Common myeloid progenitor, CD34-positive (primary cell): ENCODE measurements around the gene MTNR1B.

Experiments used
- CTCF ChIA-PET: fragments of 350-600 bp; sonication (Branson Sonifier 250); formaldehyde crosslinking; loops from one replicate; lab custom pipeline; 2021; ENCODE audit warnings: antibody characterized with exemption; lab: Charles Lee
- POLR2A ChIA-PET: fragments of 350-600 bp; sonication (Branson Sonifier 250); formaldehyde crosslinking; loops from one replicate; lab custom pipeline; 2021; ENCODE audit warnings: antibody characterized with exemption; lab: Charles Lee
- DNase-seq, 3 donors: peaks; one replicate each; pipeline versions ENCODE4 v3.0.0 to v3.0.0-alpha.2; 2013
- H3K27ac ChIP-seq, 2 experiments: 1 replicate in 1 of 2; 2 replicates in 1 of 2; pipeline ENCODE4 v1.7.0; 2013; ENCODE audit warnings: inconsistent platforms in 2 of 2, low read length in 2 of 2, mild to moderate bottlenecking in 2 of 2, low read depth in 1 of 2, moderate library complexity in 1 of 2; ENCODE audit not compliant: severe bottlenecking in 2 of 2, insufficient read depth in 1 of 2, poor library complexity in 1 of 2
- H3K27me3 ChIP-seq, 5 experiments: replicated peaks in 2 of 5; 1 replicate in 3 of 5; 2 replicates in 2 of 5; pipeline versions ENCODE4 v1.6.1 to v1.7.0; 2013; ENCODE audit warnings: low read length in 4 of 5, mild to moderate bottlenecking in 2 of 5, moderate library complexity in 2 of 5, inconsistent platforms in 1 of 5; ENCODE audit not compliant: insufficient read depth in 5 of 5, control insufficient read depth in 4 of 5
- H3K36me3 ChIP-seq, 4 experiments: 1 replicate in 2 of 4; 2 replicates in 2 of 4; pipeline versions ENCODE4 v1.6.1 to v1.7.0; 2013; ENCODE audit warnings: low read length in 3 of 4, control low read depth in 1 of 4, mild to moderate bottlenecking in 1 of 4; ENCODE audit not compliant: control insufficient read depth in 4 of 4, insufficient read depth in 4 of 4
- H3K4me1 ChIP-seq, 4 experiments: 1 replicate in 3 of 4; 2 replicates in 1 of 4; pipeline versions ENCODE4 v1.6.1 to v1.7.1; 2013; ENCODE audit warnings: low read length in 3 of 4, mild to moderate bottlenecking in 3 of 4, control low read depth in 1 of 4, inconsistent platforms in 1 of 4, moderate library complexity in 1 of 4; ENCODE audit not compliant: control insufficient read depth in 4 of 4, insufficient read depth in 4 of 4; ENCODE audit errors: control extremely low read depth in 1 of 4
- H3K4me3 ChIP-seq, 7 experiments: 1 replicate in 4 of 7; 2 replicates in 3 of 7; pipeline versions ENCODE4 v1.5.1 to v1.7.0; 2013; ENCODE audit warnings: mild to moderate bottlenecking in 7 of 7, low read length in 6 of 7, moderate library complexity in 6 of 7, inconsistent platforms in 2 of 7, low read depth in 2 of 7, control low read depth in 1 of 7; ENCODE audit not compliant: insufficient read depth in 4 of 7, control insufficient read depth in 1 of 7; ENCODE audit errors: extremely low read depth in 1 of 7
- H3K9me3 ChIP-seq, 5 experiments: 1 replicate in 4 of 5; 2 replicates in 1 of 5; pipeline versions ENCODE4 v1.6.1 to v1.7.1; 2013; ENCODE audit warnings: low read length in 4 of 5, mild to moderate bottlenecking in 2 of 5, inconsistent platforms in 1 of 5, low read depth in 1 of 5, moderate library complexity in 1 of 5; ENCODE audit not compliant: control insufficient read depth in 4 of 5, insufficient read depth in 2 of 5; ENCODE audit errors: control extremely low read depth in 1 of 5
- WGBS: methylation state at CpG from one replicate; pipeline ENCODE4 v1.1.5; 2013; ENCODE audit not compliant: insufficient coverage; 5-methylcytosine and 5-hydroxymethylcytosine counted together

Gene MTNR1B

DNA sequence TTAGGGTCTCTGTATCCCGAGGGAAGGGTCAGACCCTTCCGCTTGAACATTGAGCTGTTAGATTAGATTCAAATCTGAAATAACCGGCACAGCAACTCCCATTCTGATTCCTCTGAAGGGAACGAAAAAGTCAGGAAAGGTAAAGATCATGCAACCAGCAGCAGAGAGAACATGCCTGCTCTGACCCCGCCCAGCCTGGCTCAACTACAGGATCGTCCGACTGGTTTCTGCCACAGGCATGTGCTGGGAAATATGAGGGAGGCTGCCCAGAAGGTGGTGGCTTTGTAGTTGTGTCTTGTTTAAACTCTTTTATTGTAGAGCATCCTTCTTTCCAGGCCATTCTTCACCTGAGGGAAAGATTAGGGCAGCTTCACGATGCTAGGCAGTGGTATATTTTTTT lies 5.0 kb upstream of the MTNR1B start:
- POLR2A ChIA-PET = no interaction called here
- 98% methylated on average over 7 of the region's 8 CpGs for WGBS
- H3K9me3 ChIP-seq = peaks cover 0 to 3% (median 0%) of the 10 kb centered on the region in 5 experiments

DNA sequence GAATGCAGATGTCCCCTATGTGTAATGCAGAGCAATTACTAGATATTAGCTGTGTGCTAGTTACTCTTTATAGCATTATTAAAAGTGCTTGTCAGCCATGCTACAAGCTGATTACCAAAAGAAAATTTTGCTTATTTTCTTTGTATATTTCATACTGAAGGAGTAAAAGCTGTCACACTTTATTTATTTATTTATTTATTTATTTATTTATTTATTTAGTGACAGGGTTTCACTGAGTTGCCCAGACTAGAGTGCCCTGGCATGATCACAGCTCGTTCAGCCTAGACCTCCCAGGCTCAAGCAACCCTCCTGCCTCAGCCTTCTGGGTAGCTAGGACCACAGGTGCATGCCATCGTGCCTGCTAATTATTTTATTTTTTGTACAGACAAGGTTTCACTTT lies 4.3 kb upstream of the MTNR1B start:
- CTCF ChIA-PET = interaction anchor here (0.6 kb wide), 1 partner anchor 514 kb away, joined by 3 read pairs; no protein-coding TSS in a partner anchor
- WGBS = 60% methylated on average over 1 of the region's 2 CpGs
- no peak for DNase-seq

More for the DNA sequence above, 5.0 kb upstream of the MTNR1B start:
- Histone ChIP-seq H3K27ac (no peak overlapping the region), H3K27me3 (peaks cover 2 to 33% (median 14%) of the 10 kb centered on the region in 5 experiments), H3K36me3 (no peaks in the 10 kb centered on the region), H3K4me3 (no peak overlapping the region), H3K4me1 (peaks cover 0 to 2% (median 0%) of the 10 kb centered on the region in 4 experiments)
- CTCF ChIA-PET = interaction anchor here (0.6 kb wide), 1 partner anchor 514 kb away, joined by 3 read pairs; no protein-coding TSS in a partner anchor
- no peak for DNase-seq

DNA sequence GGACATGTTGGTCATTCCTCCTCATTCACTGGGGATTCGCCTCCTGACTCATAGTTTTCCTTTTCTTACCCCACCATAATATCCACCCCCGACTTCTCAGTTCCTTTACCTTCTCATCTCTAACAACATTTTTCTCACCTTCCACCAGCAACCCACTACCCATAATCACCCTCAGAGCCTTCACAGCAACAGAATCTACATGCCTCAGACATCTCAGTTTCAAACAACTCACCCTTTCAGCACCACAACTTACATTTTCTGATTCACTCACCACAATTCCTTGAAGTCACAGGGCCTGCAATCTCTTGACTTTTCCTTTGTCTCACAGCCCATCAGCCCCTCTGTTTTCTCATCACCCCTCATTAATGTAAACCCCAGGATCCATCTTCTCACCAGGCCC lies 2.3 kb upstream of the MTNR1B start:
- POLR2A ChIA-PET = no interaction called here
- CTCF ChIA-PET = no interaction called here
- Histone ChIP-seq H3K27me3 (peaks cover 2 to 57% (median 16%) of the 10 kb centered on the region in 5 experiments), H3K27ac (no peak overlapping the region), H3K9me3 (peaks cover 0 to 5% (median 2%) of the 10 kb centered on the region in 5 experiments), H3K4me3 (no peak overlapping the region), H3K4me1 (peaks cover 0 to 3% (median 0%) of the 10 kb centered on the region in 4 experiments), H3K36me3 (no peaks in the 10 kb centered on the region)
- 100% methylated on average over 2 of the region's 2 CpGs for WGBS
- no peak for DNase-seq

More for the DNA sequence above, 4.3 kb upstream of the MTNR1B start:
- Histone ChIP-seq H3K36me3 (no peaks in the 10 kb centered on the region), H3K27ac (no peak overlapping the region), H3K9me3 (peaks cover 0 to 5% (median 2%) of the 10 kb centered on the region in 5 experiments), H3K4me1 (peaks cover 0 to 3% (median 0%) of the 10 kb centered on the region in 4 experiments), H3K4me3 (no peak overlapping the region), H3K27me3 (peaks cover 2 to 41% (median 18%) of the 10 kb centered on the region in 5 experiments)
- POLR2A ChIA-PET = no interaction called here

DNA sequence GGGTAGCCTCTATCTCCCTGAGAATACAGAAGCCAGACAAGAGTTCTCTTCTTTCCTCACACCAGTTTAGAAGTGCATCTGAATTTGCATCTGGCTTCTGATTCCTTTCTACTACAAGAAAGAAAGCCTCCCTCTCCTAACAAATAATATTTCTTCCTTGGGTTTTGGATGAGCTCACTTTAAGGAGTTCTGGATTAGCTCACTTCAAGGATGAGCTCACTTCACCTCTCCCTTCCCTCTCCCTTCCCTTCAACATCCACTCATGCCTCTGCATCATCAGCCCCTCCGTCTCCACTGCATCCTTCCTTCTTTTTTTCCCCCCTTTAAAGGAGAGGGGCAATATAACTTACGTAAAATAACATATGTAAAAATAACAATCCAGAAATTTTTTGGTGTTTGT lies 1.6 kb upstream of the MTNR1B start:
- DNase-seq = no peak
- Histone ChIP-seq H3K4me1 (peaks cover 0 to 3% (median 0%) of the 10 kb centered on the region in 4 experiments), H3K9me3 (peaks cover 0 to 5% (median 2%) of the 10 kb centered on the region in 5 experiments), H3K27me3 (peaks cover 2 to 57% (median 16%) of the 10 kb centered on the region in 5 experiments), H3K36me3 (no peaks in the 10 kb centered on the region), H3K4me3 (no peak overlapping the region), H3K27ac (no peak overlapping the region)
- POLR2A ChIA-PET = no interaction called here
- CTCF ChIA-PET = no interaction called here
- WGBS = no CpG with 5 or more reads among the region's 2 CpGs

DNA sequence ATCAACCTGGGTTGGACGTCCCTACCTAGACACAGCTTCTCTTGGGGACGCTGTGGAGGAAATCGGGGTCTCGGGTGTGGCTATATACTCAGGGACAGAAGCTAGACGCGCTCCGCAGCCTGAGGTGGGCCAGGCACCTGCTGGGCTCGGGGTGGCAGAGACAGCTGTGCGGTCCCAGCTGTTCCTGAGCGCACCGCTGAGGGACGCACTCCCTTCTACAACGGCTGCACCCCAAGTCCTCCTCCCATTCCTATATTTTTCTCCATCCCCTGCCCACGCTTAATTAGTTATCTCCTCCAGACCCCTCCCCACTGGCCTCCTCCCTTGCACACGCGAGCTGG lies 188 bp upstream of the MTNR1B start:
- Histone ChIP-seq H3K4me3 (no peak overlapping the region), H3K27me3 (peaks cover 2 to 57% (median 16%) of the 10 kb centered on the region in 5 experiments)
- CTCF ChIA-PET = interaction anchor here (1.1 kb wide), 1 partner anchor 14 kb away, joined by 3 read pairs; no protein-coding TSS in a partner anchor

DNA sequence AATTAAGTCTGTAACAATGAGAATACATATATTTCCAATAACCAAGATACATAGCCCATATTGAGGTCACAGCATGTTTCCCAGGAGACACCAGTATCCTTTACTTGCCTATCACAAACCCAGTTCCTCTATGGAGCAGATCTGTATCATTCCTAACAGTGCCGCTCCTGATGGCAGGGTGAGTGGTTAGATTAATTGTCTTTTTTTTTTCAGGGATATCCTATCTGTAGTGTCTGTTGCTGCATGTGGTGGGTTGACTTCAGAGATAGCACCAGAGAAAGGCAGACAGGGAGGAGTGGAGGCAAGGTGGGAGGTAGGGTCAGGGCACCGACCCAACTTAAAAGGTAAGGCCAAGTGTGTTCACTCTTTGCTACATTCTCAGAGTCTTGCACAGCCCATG lies 2.8 kb downstream of the MTNR1B start:
- H3K9me3 ChIP-seq = peaks cover 0 to 5% (median 2%) of the 10 kb centered on the region in 5 experiments
- H3K36me3 ChIP-seq = no peaks in the 10 kb centered on the region
- peaks cover 0 to 46% (median 14%) of the 10 kb centered on the region in 5 experiments for H3K27me3 ChIP-seq
- POLR2A ChIA-PET = no interaction called here
- peaks cover 0 to 3% (median 0%) of the 10 kb centered on the region in 4 experiments for H3K4me1 ChIP-seq
- CTCF ChIA-PET = no interaction called here
- H3K4me3 ChIP-seq = no peak overlapping the region
- H3K27ac ChIP-seq = no peak overlapping the region
- no peak for DNase-seq
- 100% methylated on average over 1 of the region's 2 CpGs for WGBS

More for the DNA sequence above, 188 bp upstream of the MTNR1B start:
- no peaks in the 10 kb centered on the region for H3K36me3 ChIP-seq
- WGBS = 10% methylated on average over 13 of the region's 16 CpGs
- POLR2A ChIA-PET = no interaction called here
- H3K4me1 ChIP-seq = peaks cover 0 to 3% (median 0%) of the 10 kb centered on the region in 4 experiments
- no peak for DNase-seq
- no peak overlapping the region for H3K27ac ChIP-seq
- peaks cover 0 to 5% (median 2%) of the 10 kb centered on the region in 5 experiments for H3K9me3 ChIP-seq

DNA sequence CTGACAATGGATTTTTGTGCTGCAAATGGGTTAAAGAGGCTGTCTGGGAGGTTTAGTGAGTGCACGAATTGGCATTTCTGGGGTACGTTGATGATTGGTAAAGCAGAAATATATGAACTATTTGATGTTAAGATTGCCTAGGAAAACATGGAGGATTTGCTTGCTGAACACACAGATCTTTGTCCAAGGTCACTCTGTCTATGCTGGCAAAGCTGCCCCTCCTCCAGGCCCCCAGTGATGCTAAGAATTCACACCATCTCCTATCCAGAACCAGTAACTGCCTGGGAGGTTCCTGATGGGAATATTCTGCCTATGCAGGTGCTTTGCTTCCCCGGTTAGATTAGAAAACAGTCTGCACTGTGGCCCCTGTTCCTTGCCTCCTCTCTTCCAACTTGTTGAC lies 5.8 kb downstream of the MTNR1B start:
- Histone ChIP-seq H3K9me3 (no peaks in the 10 kb centered on the region), H3K4me1 (no peaks in the 10 kb centered on the region), H3K4me3 (no peak overlapping the region), H3K27ac (no peak overlapping the region), H3K36me3 (no peaks in the 10 kb centered on the region), H3K27me3 (peaks cover 0 to 18% (median 3%) of the 10 kb centered on the region in 5 experiments)
- ChIA-PET POLR2A (no interaction called here), CTCF (no interaction called here)
- no peak for DNase-seq
- WGBS = 96% methylated on average over 3 of the region's 3 CpGs
